KMS-11 (cell line): Measurements from ENCODE around the gene FALEC.
"Not testable (repeated sequence)": the region's sequence is repeated elsewhere in the genome, so short reads cannot be mapped to it uniquely, and the experiment has no call there.

Experiments
- H2AFZ ChIP-seq: fragments of 200-600 bp; sonication (generic); 2 replicates; pipeline ENCODE4 v1.6.1; 2016; ENCODE audit warnings: antibody characterized with exemption, mixed run types, low read depth
- H3K27ac ChIP-seq: fragments of 200-600 bp; sonication (generic); 2 replicates; pipeline ENCODE4 v1.6.1; 2016; ENCODE audit warnings: mild to moderate bottlenecking, mixed run types
- H3K27me3 ChIP-seq: fragments of 200-600 bp; sonication (generic); 2 replicates; pipeline ENCODE4 v1.6.1; 2017; ENCODE audit warnings: mild to moderate bottlenecking, low read depth, mixed run types, moderate library complexity; ENCODE audit not compliant: insufficient read depth
- H3K36me3 ChIP-seq: fragments of 200-600 bp; sonication (generic); 2 replicates; pipeline ENCODE4 v1.6.1; 2017; ENCODE audit warnings: mild to moderate bottlenecking, mixed run types; ENCODE audit not compliant: insufficient read depth
- H3K4me1 ChIP-seq: fragments of 200-600 bp; sonication (generic); 2 replicates; pipeline ENCODE4 v1.6.1; 2016; ENCODE audit warnings: mild to moderate bottlenecking, low read depth, mixed run types; ENCODE audit not compliant: poor library complexity, severe bottlenecking
- H3K4me2 ChIP-seq: fragments of 200-600 bp; sonication (generic); 2 replicates; pipeline ENCODE4 v1.7.0; 2016; ENCODE audit warnings: mild to moderate bottlenecking, mixed run types
- H3K4me3 ChIP-seq: fragments of 200-600 bp; sonication (generic); IDR thresholded peaks from 2 replicates; pipeline ENCODE4 v1.6.1; 2017; ENCODE audit warnings: low read depth, low read length, mixed read lengths; ENCODE audit not compliant: insufficient read depth
- H3K79me2 ChIP-seq: fragments of 200-600 bp; sonication (generic); 2 replicates; pipeline ENCODE4 v1.6.1; 2016; ENCODE audit warnings: low read depth, mixed run types; ENCODE audit not compliant: insufficient read depth
- H3K9ac ChIP-seq: fragments of 200-600 bp; sonication (generic); 2 replicates; pipeline ENCODE4 v1.6.1; 2016; ENCODE audit warnings: mild to moderate bottlenecking, mixed run types
- H4K20me1 ChIP-seq: fragments of 200-600 bp; sonication (generic); 2 replicates; pipeline ENCODE4 v1.6.1; 2016; ENCODE audit warnings: mild to moderate bottlenecking, mixed run types; ENCODE audit not compliant: insufficient read depth
- TF ChIP-seq, protein P1 (sequence below): fragments of 200-600 bp; sonication (generic); conservative IDR thresholded peaks from 2 replicates; pipeline ENCODE4 v1.6.1; 2017; ENCODE audit warnings: low read depth, mild to moderate bottlenecking, antibody characterized with exemption, low read length, moderate library complexity, mixed read lengths

FALEC gene

DNA sequence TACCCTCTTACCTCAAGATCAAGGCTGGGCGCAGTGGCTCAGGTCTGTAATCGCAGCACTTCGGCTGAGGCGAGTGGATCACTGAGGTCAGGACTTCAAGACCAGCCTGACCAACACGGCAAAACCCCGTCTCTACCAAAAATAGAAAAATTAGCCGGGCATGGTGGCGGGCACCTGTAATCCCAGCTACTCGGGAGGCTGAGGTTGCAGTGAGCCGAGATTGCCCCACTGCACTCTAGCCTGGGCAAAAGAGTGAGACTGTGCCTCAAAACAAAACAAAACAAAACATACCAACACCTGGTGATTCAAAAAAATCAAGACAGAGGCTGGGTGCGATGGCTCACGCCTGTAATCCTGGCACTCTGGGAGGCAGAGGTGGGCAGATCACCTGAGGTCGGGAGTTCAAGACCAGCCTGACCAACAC is 58.1 kb downstream of the FALEC start:
- not testable (repeated sequence) for H2AFZ ChIP-seq, H3K4me3 ChIP-seq, H3K9ac ChIP-seq, H3K27me3 ChIP-seq
- Histone ChIP-seq H3K79me2 (peaks cover 100% of the 10 kb centered on the region), H4K20me1 (peaks cover 45% of the 10 kb centered on the region), H3K27ac (peak overlapping the region; percentile 1; the same call in 1 of the 2 replicates), H3K4me1 (peaks cover 89% of the 10 kb centered on the region), H3K36me3 (peaks cover 61% of the 10 kb centered on the region), H3K4me2 (peak overlapping the region; percentile 99; the same call in 1 of the 2 replicates)
- TF ChIP-seq, protein P1, sequence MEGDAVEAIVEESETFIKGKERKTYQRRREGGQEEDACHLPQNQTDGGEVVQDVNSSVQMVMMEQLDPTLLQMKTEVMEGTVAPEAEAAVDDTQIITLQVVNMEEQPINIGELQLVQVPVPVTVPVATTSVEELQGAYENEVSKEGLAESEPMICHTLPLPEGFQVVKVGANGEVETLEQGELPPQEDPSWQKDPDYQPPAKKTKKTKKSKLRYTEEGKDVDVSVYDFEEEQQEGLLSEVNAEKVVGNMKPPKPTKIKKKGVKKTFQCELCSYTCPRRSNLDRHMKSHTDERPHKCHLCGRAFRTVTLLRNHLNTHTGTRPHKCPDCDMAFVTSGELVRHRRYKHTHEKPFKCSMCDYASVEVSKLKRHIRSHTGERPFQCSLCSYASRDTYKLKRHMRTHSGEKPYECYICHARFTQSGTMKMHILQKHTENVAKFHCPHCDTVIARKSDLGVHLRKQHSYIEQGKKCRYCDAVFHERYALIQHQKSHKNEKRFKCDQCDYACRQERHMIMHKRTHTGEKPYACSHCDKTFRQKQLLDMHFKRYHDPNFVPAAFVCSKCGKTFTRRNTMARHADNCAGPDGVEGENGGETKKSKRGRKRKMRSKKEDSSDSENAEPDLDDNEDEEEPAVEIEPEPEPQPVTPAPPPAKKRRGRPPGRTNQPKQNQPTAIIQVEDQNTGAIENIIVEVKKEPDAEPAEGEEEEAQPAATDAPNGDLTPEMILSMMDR, result 0 out of 2 replicates have a peak, but pooled peaks have one; percentile 3

- no peaks in the 10 kb centered on the region for H3K27me3 ChIP-seq
- TF ChIP-seq, protein P1, result peak; percentile 7; the same call in 1 of the 2 replicates
- H3K79me2 ChIP-seq, result peaks cover 100% of the 10 kb centered on the region
- peak overlapping the region; percentile 78; the same call in 1 of the 2 replicates for H3K27ac ChIP-seq
- H2AFZ ChIP-seq, result no peak overlapping the region
- H4K20me1 ChIP-seq, result peaks cover 49% of the 10 kb centered on the region
- peaks cover 61% of the 10 kb centered on the region for H3K36me3 ChIP-seq
- H3K4me3 ChIP-seq, result no peak overlapping the region
- H3K4me1 ChIP-seq, result peaks cover 81% of the 10 kb centered on the region
- H3K9ac ChIP-seq, result no peak overlapping the region; the same call in 1 of the 2 replicates
- H3K4me2 ChIP-seq, result peak overlapping the region; percentile 99
These were observed 58.9 kb downstream of the FALEC start for GRCh38 chr1:150574260-150575071.

- Histone ChIP-seq H4K20me1 (peaks cover 49% of the 10 kb centered on the region), H3K4me1 (peaks cover 78% of the 10 kb centered on the region), H3K79me2 (peaks cover 94% of the 10 kb centered on the region), H3K4me3 (no peak overlapping the region), H2AFZ (no peak overlapping the region), H3K4me2 (peak overlapping the region; percentile 99), H3K9ac (no peak overlapping the region; the same call in 1 of the 2 replicates), H3K36me3 (peaks cover 61% of the 10 kb centered on the region), H3K27me3 (no peaks in the 10 kb centered on the region), H3K27ac (0 out of 2 replicates have a peak overlapping the region, but pooled peaks have one; percentile 78)
- TF ChIP-seq, protein P1, result no peak
These were observed 59.5 kb downstream of the FALEC start for GRCh38 chr1:150575072-150575489.

DNA sequence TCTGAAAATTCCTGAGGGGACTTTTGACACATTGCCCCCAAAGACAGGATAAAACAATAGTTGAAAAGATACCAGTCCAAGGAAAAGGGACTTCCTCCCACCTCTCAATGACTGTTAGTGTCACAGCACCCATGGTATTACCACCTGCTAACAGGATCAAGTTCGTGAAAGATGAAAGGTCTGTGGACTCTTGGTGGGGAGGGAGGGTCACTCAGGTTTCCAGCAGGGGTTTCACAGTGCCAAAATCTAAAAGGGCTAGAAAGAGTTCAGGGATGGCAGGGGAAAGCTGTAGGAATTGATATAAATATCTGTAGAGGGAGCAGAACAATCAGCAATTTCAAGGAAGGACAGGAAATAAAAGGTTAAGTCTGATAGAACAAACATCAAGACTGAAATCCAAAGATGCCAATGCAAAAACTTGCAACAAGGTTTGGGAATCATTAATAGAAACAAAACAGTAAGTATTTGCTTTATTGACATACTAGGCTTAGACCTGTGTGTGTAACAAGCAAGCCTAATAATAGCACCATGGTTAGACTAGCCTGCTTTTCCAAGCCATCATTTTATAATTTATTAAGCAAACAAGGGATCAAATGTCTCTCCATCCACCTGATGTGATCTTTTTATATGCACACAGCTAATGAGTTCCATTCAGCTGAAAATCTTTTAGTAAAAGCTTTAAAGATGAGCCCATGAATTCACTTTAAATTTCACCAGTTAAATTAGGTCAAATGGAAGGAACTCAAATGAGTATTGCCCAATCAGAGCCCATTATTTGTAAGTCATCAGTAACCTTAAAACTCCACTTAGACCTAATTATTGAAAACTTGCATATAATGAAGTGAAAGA is 60.2 kb downstream of the FALEC start:
- Histone ChIP-seq H4K20me1 (peaks cover 49% of the 10 kb centered on the region), H3K27me3 (no peaks in the 10 kb centered on the region), H3K4me3 (peak overlapping the region; percentile 98), H2AFZ (no peak overlapping the region), H3K79me2 (peaks cover 92% of the 10 kb centered on the region), H3K9ac (peak overlapping the region; percentile 92; the same call in 1 of the 2 replicates), H3K4me1 (peaks cover 77% of the 10 kb centered on the region), H3K4me2 (peak overlapping the region; percentile 99), H3K36me3 (peaks cover 61% of the 10 kb centered on the region), H3K27ac (peak overlapping the region; percentile 78; the same call in 1 of the 2 replicates)
- TF ChIP-seq, protein P1, result no peak
